Hippocampal formation (tissue), 2 donors: Measurements from ENCODE around the gene IKZF1.

Experiments used
- DNase-seq, 2 donors: peaks; one replicate each; lab custom pipeline; 2025; lab: John Stamatoyannopoulos, UW

Gene IKZF1

GRCh38 chr7:50376056-50376820, 71.7 kb downstream of the IKZF1 start:
- DNase-seq = no peak

GRCh38 chr7:50377356-50377755, 72.8 kb downstream of the IKZF1 start:
- no peak for DNase-seq

GRCh38 chr7:50379082-50379481, 74.6 kb downstream of the IKZF1 start:
- DNase-seq = no peak

GRCh38 chr7:50379539-50379938, 75.0 kb downstream of the IKZF1 start:
- no peak for DNase-seq

GRCh38 chr7:50382455-50382854, 77.9 kb downstream of the IKZF1 start:
- no peak for DNase-seq

GRCh38 chr7:50387351-50387750, 82.8 kb downstream of the IKZF1 start:
- DNase-seq = no peak

- DNase-seq = no peak
Measured at GRCh38 chr7:50389961-50390360, 85.4 kb downstream of the IKZF1 start.

GRCh38 chr7:50391386-50391785, 86.9 kb downstream of the IKZF1 start:
- no peak for DNase-seq

- no peak for DNase-seq
Measured at GRCh38 chr7:50393076-50393475, 88.6 kb downstream of the IKZF1 start.

- DNase-seq = no peak
Measured at GRCh38 chr7:50393547-50394252, 89.2 kb downstream of the IKZF1 start.

- no peak for DNase-seq
Measured at GRCh38 chr7:50394315-50394714, 89.8 kb downstream of the IKZF1 start.

GRCh38 chr7:50396856-50397255, 92.3 kb downstream of the IKZF1 start:
- no peak for DNase-seq

GRCh38 chr7:50397320-50397970, 92.9 kb downstream of the IKZF1 start:
- no peak for DNase-seq

GRCh38 chr7:50397971-50398324, 93.4 kb downstream of the IKZF1 start:
- no peak for DNase-seq

GRCh38 chr7:50399206-50399605, 94.7 kb downstream of the IKZF1 start:
- DNase-seq = no peak

GRCh38 chr7:50399635-50400034, 95.1 kb downstream of the IKZF1 start:
- no peak for DNase-seq

- no peak for DNase-seq
Measured at GRCh38 chr7:50400114-50400513, 95.6 kb downstream of the IKZF1 start.

- no peak for DNase-seq
Measured at GRCh38 chr7:50404392-50404791, 99.9 kb downstream of the IKZF1 start.

GRCh38 chr7:50405221-50405620, 100.7 kb downstream of the IKZF1 start:
- no peak for DNase-seq

- DNase-seq = no peak
Measured at GRCh38 chr7:50406935-50407334, 102.4 kb downstream of the IKZF1 start.

GRCh38 chr7:50409856-50410745, 105.6 kb downstream of the IKZF1 start:
- no peak for DNase-seq

- DNase-seq = no peak
Measured at GRCh38 chr7:50411332-50411731, 106.8 kb downstream of the IKZF1 start.
